HepG2 (cell line): ENCODE measurements around the gene LHFPL6. TPM values are rescaled to one million over a fixed set of nuclear protein-coding genes. Genes with fewer than 3 reads are reported as not detected.

ENCODE experiments used
- ATAC-seq: fragments of 200-7000 bp; cut with Tn5 transposase; 3 replicates; pipeline ENCODE4 v1.9.1; 2020; ENCODE audit warnings: mild to moderate bottlenecking, moderate library complexity
- BruUV-seq: library from RNA; stranded (reverse); fragments of 400-500 nt; replicated peaks from 2 replicates; lab custom pipeline; 2021; lab: Mats Ljungman, UMichigan
- CTCF ChIA-PET: fragments of 300-600 bp; formaldehyde crosslinking; extraction: SDS; loops from one replicate; lab custom pipeline; 2021; ENCODE audit warnings: low total read pairs, inconsistent platforms, low intra/inter-chr PET ratio; lab: Yijun Ruan, JAX
- POLR2A ChIA-PET: fragments of 350-600 bp; sonication (Branson Sonifier 250); formaldehyde crosslinking; loops from one replicate; lab custom pipeline; 2020; ENCODE audit warnings: antibody characterized with exemption, inconsistent platforms; lab: Yijun Ruan, JAX
- DNase-seq: peaks from one replicate; pipeline ENCODE4 v3.0.0-alpha.2; 2015; ENCODE audit warnings: low spot score
- FAIRE-seq: peaks from 3 replicates; lab custom pipeline; 2011; peaks lifted over from hg19 to GRCh38; lab: Jason Lieb, UNC
- H2AFZ ChIP-seq: one replicate; pipeline ENCODE4 v1.6.1; 2011; ENCODE audit warnings: low read length, inconsistent platforms
- H3K27ac ChIP-seq: fragments of 300-600 bp; 3 replicates; pipeline ENCODE4 v1.8.0; 2011; ENCODE audit warnings: mixed run types, mild to moderate bottlenecking, mixed read lengths, low read length, inconsistent platforms; ENCODE audit not compliant: insufficient read depth; ENCODE audit errors: extremely low read length
- H3K27me3 ChIP-seq, 2 experiments: fragments of 200-600 bp in 1 of 2; 2 replicates in 1 of 2; 3 replicates in 1 of 2; pipeline versions ENCODE4 v1.6.0 to v1.8.0; 2011; ENCODE audit warnings: low read length in 2 of 2, mild to moderate bottlenecking in 2 of 2, moderate library complexity in 2 of 2, inconsistent platforms in 1 of 2; ENCODE audit not compliant: insufficient read depth in 2 of 2, control insufficient read depth in 1 of 2
- H3K36me3 ChIP-seq, 2 experiments: fragments of 200-600 bp in 1 of 2; replicated peaks in 1 of 2; 2 replicates in 1 of 2; 3 replicates in 1 of 2; pipeline versions ENCODE4 v1.5.1 to v1.8.0; 2011; ENCODE audit warnings: low read length in 2 of 2, inconsistent platforms in 1 of 2; ENCODE audit not compliant: insufficient read depth in 2 of 2, control insufficient read depth in 1 of 2
- H3K4me1 ChIP-seq: 2 replicates; pipeline ENCODE4 v1.5.1; 2012; ENCODE audit warnings: low read length, inconsistent platforms; ENCODE audit not compliant: insufficient read depth
- H3K4me2 ChIP-seq: 2 replicates; pipeline ENCODE4 v1.6.0; 2011; ENCODE audit warnings: low read depth, low read length, inconsistent platforms
- H3K4me3 ChIP-seq, 3 experiments: fragments of 200-600 bp in 1 of 3; sonication (generic), shearing (Covaris generic) in 1 of 3; replicated peaks in 1 of 3; 2 replicates each; pipeline ENCODE4 v1.5.1; 2011 to 2016; ENCODE audit warnings: low read length in 3 of 3, inconsistent platforms in 2 of 3, low read depth in 2 of 3, mild to moderate bottlenecking in 2 of 3, control low read depth in 1 of 3, mixed read lengths in 1 of 3; ENCODE audit not compliant: insufficient read depth in 1 of 3
- H3K79me2 ChIP-seq: one replicate; pipeline ENCODE4 v1.6.1; 2011; ENCODE audit warnings: low read length, inconsistent platforms; ENCODE audit not compliant: insufficient read depth
- H3K9ac ChIP-seq: 2 replicates; pipeline ENCODE4 v1.6.0; 2011; ENCODE audit warnings: mild to moderate bottlenecking, low read depth, low read length, inconsistent platforms; ENCODE audit not compliant: insufficient read depth
- H3K9me3 ChIP-seq: 2 replicates; pipeline ENCODE4 v1.5.1; 2012; ENCODE audit warnings: mild to moderate bottlenecking, low read length
- H4K20me1 ChIP-seq: 2 replicates; pipeline ENCODE4 v1.6.0; 2011; ENCODE audit warnings: inconsistent platforms, mild to moderate bottlenecking, low read length, moderate library complexity; ENCODE audit not compliant: insufficient read depth
- ATF7 ChIP-seq, 2 experiments: fragments of 450-650 bp in 1 of 2; sonication (generic) in 1 of 2; formaldehyde crosslinking in 1 of 2; IDR thresholded peaks; 2 replicates each; pipeline versions ENCODE4 v1.4.0 to v1.6.1; 2016 to 2020; ENCODE audit warnings: antibody characterized with exemption in 1 of 2, mild to moderate bottlenecking in 1 of 2, missing genetic modification reagents in 1 of 2
- FOSL2 ChIP-seq: sonication (generic); formaldehyde crosslinking; IDR thresholded peaks from 2 replicates; pipeline ENCODE4 v1.4.0; 2020; ENCODE audit warnings: missing genetic modification reagents
- HDAC1 ChIP-seq: sonication (generic); formaldehyde crosslinking; IDR thresholded peaks from 2 replicates; pipeline ENCODE4 v1.5.1; 2020; ENCODE audit warnings: mild to moderate bottlenecking, missing genetic modification reagents
- KDM5B ChIP-seq: sonication (generic); formaldehyde crosslinking; IDR thresholded peaks from 2 replicates; pipeline ENCODE4 v1.4.0; 2020; ENCODE audit warnings: missing genetic modification reagents, mild to moderate bottlenecking, borderline replicate concordance
- KLF15 ChIP-seq: sonication (generic); formaldehyde crosslinking; IDR thresholded peaks from 2 replicates; pipeline ENCODE4 v1.8.1; 2023; ENCODE audit warnings: borderline replicate concordance, mild to moderate bottlenecking, inconsistent platforms, missing genetic modification reagents, mixed read lengths
- MAF1 ChIP-seq: sonication (generic); formaldehyde crosslinking; IDR thresholded peaks from 2 replicates; pipeline ENCODE4 v1.5.0; 2020; ENCODE audit warnings: missing genetic modification reagents, borderline replicate concordance
- PHB2 ChIP-seq: fragments of 450-650 bp; IDR thresholded peaks from 2 replicates; pipeline ENCODE4 v1.6.1; 2018; ENCODE audit not compliant: partially characterized antibody
- RARA ChIP-seq: IDR thresholded peaks from 2 replicates; pipeline ENCODE4 v1.6.1; 2016; ENCODE audit warnings: missing genetic modification reagents, missing compliant biosample characterization
- RFX1 ChIP-seq: fragments of 450-650 bp; IDR thresholded peaks from 2 replicates; pipeline ENCODE4 v1.6.1; 2017
- STAG1 ChIP-seq: sonication (generic); formaldehyde crosslinking; IDR thresholded peaks from 2 replicates; pipeline ENCODE4 v1.4.0; 2020; ENCODE audit warnings: missing genetic modification reagents
- TBP ChIP-seq: sonication (generic); formaldehyde crosslinking; IDR thresholded peaks from 2 replicates; pipeline ENCODE4 v1.5.0; 2020; ENCODE audit warnings: missing genetic modification reagents
- ZKSCAN8 ChIP-seq: IDR thresholded peaks from 2 replicates; pipeline ENCODE4 v1.6.1; 2016; ENCODE audit warnings: borderline replicate concordance, missing genetic modification reagents, missing compliant biosample characterization
- ZNF121 ChIP-seq: sonication (generic); formaldehyde crosslinking; IDR thresholded peaks from 2 replicates; pipeline ENCODE4 v1.5.0; 2020; ENCODE audit warnings: mild to moderate bottlenecking, missing genetic modification reagents
- ZNF230 ChIP-seq: sonication (generic); formaldehyde crosslinking; IDR thresholded peaks from 2 replicates; pipeline ENCODE4 v1.4.0; 2020; ENCODE audit warnings: mild to moderate bottlenecking, missing genetic modification reagents
- ZNF589 ChIP-seq: sonication (generic); formaldehyde crosslinking; conservative IDR thresholded peaks from 2 replicates; pipeline ENCODE4 v1.8.0; 2022; ENCODE audit warnings: mild to moderate bottlenecking, moderate library complexity, missing genetic modification reagents
- ZNF790 ChIP-seq: sonication (generic); formaldehyde crosslinking; IDR thresholded peaks from 2 replicates; pipeline ENCODE4 v1.8.0; 2022; ENCODE audit warnings: missing genetic modification reagents, mild to moderate bottlenecking, borderline replicate concordance
- in situ Hi-C: cut with HindIII; loops from 2 replicates; pipeline ENCODE4 v1.10.0; 2017; ENCODE audit warnings: low pct_unique_long_range_greater_than_20kb; ENCODE audit not compliant: extremely low pct_ligation_motif_present
- intact Hi-C: fragments of 100-400 bp; cut with micrococcal nuclease; formaldehyde crosslinking; loops from one replicate; pipeline ENCODE4 v1.10.0; 2022; ENCODE audit not compliant: unreplicated experiment
- polyA plus RNA-seq, 8 experiments: library from polyadenylated mRNA; depleted of rRNA in 3 of 8; stranded (reverse) in 7 of 8; unstranded in 1 of 8; fragments of >200 nt; fragmentation: Illumina TruSeq in 4 of 8; extraction: Trizol in 4 of 8; gene quantifications; 2 replicates each; pipeline versions ENCODE4 v1.2.1 to v1.2.3, GENCODE V29; 2011 to 2016; ENCODE audit warnings: low read depth in 4 of 8, missing spikeins in 1 of 8, mixed read lengths in 1 of 8; ENCODE audit not compliant: insufficient read depth in 1 of 8
- total RNA-seq, 5 experiments: library from RNA; depleted of rRNA; stranded (reverse); fragments of >200 nt; fragmentation: Illumina TruSeq; extraction: Trizol; gene quantifications; 2 replicates each; pipeline ENCODE4 v1.2.3, GENCODE V29; 2016; ENCODE audit warnings: low read depth in 1 of 5
- TF ChIP-seq, protein P1 (sequence below): sonication (generic); formaldehyde crosslinking; IDR thresholded peaks from 2 replicates; pipeline ENCODE4 v1.4.0; 2020; ENCODE audit warnings: missing genetic modification reagents
- TF ChIP-seq, protein P2 (sequence below): sonication (generic); formaldehyde crosslinking; IDR thresholded peaks from 2 replicates; pipeline ENCODE4 v1.8.0; 2023; ENCODE audit warnings: mild to moderate bottlenecking, missing genetic modification reagents

LHFPL6 gene
- total and polyA plus RNA-seq, 2 of the 13 experiments (the other 11 are each of a cell fraction or from before 2014, with no cell fraction given): not detected

GRCh38 chr13:39550931-39551330 is 52.1 kb downstream of the LHFPL6 start:
- Histone ChIP-seq H3K27ac (no peak overlapping the region), H3K4me2 (no peak overlapping the region), H3K36me3 (no peaks in the 10 kb centered on the region), H4K20me1 (no peaks in the 10 kb centered on the region), H3K4me1 (no peaks in the 10 kb centered on the region), H3K9me3 (no peaks in the 10 kb centered on the region), H3K27me3 (no peaks in the 10 kb centered on the region; a peak in 2 of 5 replicates), H3K79me2 (no peaks in the 10 kb centered on the region), H3K9ac (no peak overlapping the region), H2AFZ (no peak overlapping the region)
- ChIA-PET POLR2A (no interaction called here), CTCF (no interaction called here)
- intact Hi-C loops (no loop called here), in situ Hi-C loops (no loop called here)
- FAIRE-seq (no peak), DNase-seq (no peak), ATAC-seq (no peak)
- no TSS peak for BruUV-seq
- TF ChIP-seq, protein P1, sequence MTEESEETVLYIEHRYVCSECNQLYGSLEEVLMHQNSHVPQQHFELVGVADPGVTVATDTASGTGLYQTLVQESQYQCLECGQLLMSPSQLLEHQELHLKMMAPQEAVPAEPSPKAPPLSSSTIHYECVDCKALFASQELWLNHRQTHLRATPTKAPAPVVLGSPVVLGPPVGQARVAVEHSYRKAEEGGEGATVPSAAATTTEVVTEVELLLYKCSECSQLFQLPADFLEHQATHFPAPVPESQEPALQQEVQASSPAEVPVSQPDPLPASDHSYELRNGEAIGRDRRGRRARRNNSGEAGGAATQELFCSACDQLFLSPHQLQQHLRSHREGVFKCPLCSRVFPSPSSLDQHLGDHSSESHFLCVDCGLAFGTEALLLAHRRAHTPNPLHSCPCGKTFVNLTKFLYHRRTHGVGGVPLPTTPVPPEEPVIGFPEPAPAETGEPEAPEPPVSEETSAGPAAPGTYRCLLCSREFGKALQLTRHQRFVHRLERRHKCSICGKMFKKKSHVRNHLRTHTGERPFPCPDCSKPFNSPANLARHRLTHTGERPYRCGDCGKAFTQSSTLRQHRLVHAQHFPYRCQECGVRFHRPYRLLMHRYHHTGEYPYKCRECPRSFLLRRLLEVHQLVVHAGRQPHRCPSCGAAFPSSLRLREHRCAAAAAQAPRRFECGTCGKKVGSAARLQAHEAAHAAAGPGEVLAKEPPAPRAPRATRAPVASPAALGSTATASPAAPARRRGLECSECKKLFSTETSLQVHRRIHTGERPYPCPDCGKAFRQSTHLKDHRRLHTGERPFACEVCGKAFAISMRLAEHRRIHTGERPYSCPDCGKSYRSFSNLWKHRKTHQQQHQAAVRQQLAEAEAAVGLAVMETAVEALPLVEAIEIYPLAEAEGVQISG: no peak
- no peak for TF ChIP-seq KLF15
- TF ChIP-seq, all 625 proteins: peak for 0
- no peak overlapping the region for H3K4me3 ChIP-seq

GRCh38 chr13:39547108-39547507 is 55.9 kb downstream of the LHFPL6 start:
- Histone ChIP-seq H3K4me1 (no peaks in the 10 kb centered on the region), H3K27ac (no peak overlapping the region), H3K36me3 (no peaks in the 10 kb centered on the region), H3K27me3 (no peaks in the 10 kb centered on the region; a peak in 1 of 5 replicates), H3K4me3 (no peak overlapping the region), H3K9me3 (no peaks in the 10 kb centered on the region), H3K79me2 (no peaks in the 10 kb centered on the region), H2AFZ (no peak overlapping the region), H4K20me1 (no peaks in the 10 kb centered on the region), H3K9ac (no peak overlapping the region), H3K4me2 (no peak overlapping the region)
- ChIA-PET POLR2A (no interaction called here), CTCF (no interaction called here)
- ATAC-seq (no peak), DNase-seq (no peak), FAIRE-seq (no peak)
- in situ Hi-C loops: no loop called here
- intact Hi-C loops: no loop called here
- BruUV-seq: no TSS peak
- TF ChIP-seq, protein P2, sequence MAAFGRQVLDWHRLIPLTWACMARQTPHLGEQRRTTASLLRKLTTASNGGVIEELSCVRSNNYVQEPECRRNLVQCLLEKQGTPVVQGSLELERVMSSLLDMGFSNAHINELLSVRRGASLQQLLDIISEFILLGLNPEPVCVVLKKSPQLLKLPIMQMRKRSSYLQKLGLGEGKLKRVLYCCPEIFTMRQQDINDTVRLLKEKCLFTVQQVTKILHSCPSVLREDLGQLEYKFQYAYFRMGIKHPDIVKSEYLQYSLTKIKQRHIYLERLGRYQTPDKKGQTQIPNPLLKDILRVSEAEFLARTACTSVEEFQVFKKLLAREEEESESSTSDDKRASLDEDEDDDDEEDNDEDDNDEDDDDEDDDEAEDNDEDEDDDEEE (CRISPR knock-in tag): no peak
- TF ChIP-seq STAG1 (CRISPR knock-in tag): no peak
- TF ChIP-seq RARA: no peak
- TF ChIP-seq HDAC1 (CRISPR knock-in tag): no peak
- no peak for TF ChIP-seq PHB2
- TF ChIP-seq KDM5B (CRISPR knock-in tag): no peak
- no peak for TF ChIP-seq ZNF790 (CRISPR knock-in tag)
- TF ChIP-seq FOSL2: no peak
- no peak for TF ChIP-seq TBP
- TF ChIP-seq ZNF230 (CRISPR knock-in tag): no peak
- no peak for TF ChIP-seq ZKSCAN8 (CRISPR knock-in tag)
- no peak for TF ChIP-seq MAF1 (CRISPR knock-in tag)
- TF ChIP-seq RFX1: no peak
- no peak for TF ChIP-seq ZNF589 (CRISPR knock-in tag)
- TF ChIP-seq ZNF121: no peak
- no peak for TF ChIP-seq ATF7 (IDR thresholded peaks at IDR 0.05)
- TF ChIP-seq ATF7 (CRISPR knock-in tag; IDR thresholded peaks at IDR 0.05): no peak
